Aorta (tissue), 5 donors: ENCODE measurements around the gene SORBS1. TPM values are rescaled to one million over a fixed set of nuclear protein-coding genes. Genes with fewer than 3 reads are reported as not detected.
A peak's percentile ranks its signal among the peaks of the same experiment; 100 is the strongest.

ENCODE experiments used
- ATAC-seq: fragments of 200-7000 bp; cut with Tn5 transposase; one replicate; pipeline ENCODE4 v1.9.1; 2022; ENCODE audit warnings: moderate library complexity; ENCODE audit not compliant: low FRiP score
- DNase-seq, 2 donors: peaks; one replicate each; pipeline ENCODE4 v3.0.0-alpha.2; 2020
- H3K27ac ChIP-seq, 2 donors: one replicate each; pipeline ENCODE4 v1.5.1; 2013; ENCODE audit warnings: low read length in 2 of 2, mild to moderate bottlenecking in 2 of 2, moderate library complexity in 2 of 2, control low read depth in 1 of 2, inconsistent platforms in 1 of 2, low read depth in 1 of 2
- H3K27me3 ChIP-seq, 2 donors: one replicate each; pipeline ENCODE4 v1.6.1; 2013; ENCODE audit warnings: control low read depth in 1 of 2, low read length in 1 of 2, mild to moderate bottlenecking in 1 of 2, moderate library complexity in 1 of 2; ENCODE audit not compliant: insufficient read depth in 2 of 2, control insufficient read depth in 1 of 2
- H3K36me3 ChIP-seq, 2 donors: one replicate each; pipeline ENCODE4 v1.6.1; 2013; ENCODE audit warnings: control low read depth in 1 of 2, low read length in 1 of 2, mild to moderate bottlenecking in 1 of 2; ENCODE audit not compliant: insufficient read depth in 2 of 2, control insufficient read depth in 1 of 2
- H3K4me1 ChIP-seq, 2 donors: one replicate each; pipeline ENCODE4 v1.6.1; 2013; ENCODE audit warnings: low read length in 2 of 2, control low read depth in 1 of 2, mild to moderate bottlenecking in 1 of 2, moderate library complexity in 1 of 2; ENCODE audit not compliant: insufficient read depth in 2 of 2, control insufficient read depth in 1 of 2
- H3K4me3 ChIP-seq, 2 donors: one replicate each; pipeline ENCODE4 v1.5.1; 2013; ENCODE audit warnings: low read length in 2 of 2, control low read depth in 1 of 2, mild to moderate bottlenecking in 1 of 2
- H3K9me3 ChIP-seq: one replicate; pipeline ENCODE4 v1.6.1; 2013; ENCODE audit warnings: mild to moderate bottlenecking, low read length; ENCODE audit not compliant: control insufficient read depth
- WGBS, 2 donors: extraction: QIAGEN DNeasy Blood & Tissue Kit; methylation state at CpG; one replicate each; pipeline ENCODE4 v1.1.7; 2013; 5-methylcytosine and 5-hydroxymethylcytosine counted together
- intact Hi-C, 2 donors: fragments of 100-400 bp; cut with DNase I; formaldehyde crosslinking; loops; one replicate each; pipeline versions ENCODE4 v1.14.2 to v1.15.0; 2022
- polyA plus RNA-seq, 2 donors: library from polyadenylated mRNA; stranded (reverse); fragments of 200-250 nt; gene quantifications; one replicate each; pipeline ENCODE4 v1.2.3, GENCODE V29; 2013
- total RNA-seq, 2 donors: library from RNA; stranded (reverse); fragmentation: NEBNext Ultra II Directional; extraction: Animal tissue kit (Norgen Biotek cat#: 25700); gene quantifications; one replicate each; pipeline ENCODE4 v1.2.1, GENCODE V29; 2021
- donor health status: healthy with polysubstance abuse.
- donor health status: Bipolar disorder and iron deficiency.
- donor health status: DM: no; HTN: no; CAD: no.
- donor health status: DM: no; HTN: no; CAD: no.
- donor health status: DM: yes; HTN: yes; CAD: no.

SORBS1 gene
- total and polyA plus RNA-seq, 4 donors = 371 to 1,478 (median 482) TPM

- DNase-seq (no peak), ATAC-seq (no peak)
- H3K27me3 ChIP-seq = no peaks in the 10 kb centered on the region
- intact Hi-C loops = loop anchor here in 1 of 2 donors (10.0 kb wide), 1 partner anchor 52 kb away; no protein-coding TSS in a partner anchor
- peak overlapping the region; percentile 75 to 95 for H3K27ac ChIP-seq
- no peaks in the 10 kb centered on the region for H3K9me3 ChIP-seq
- H3K36me3 ChIP-seq = peaks cover 0 to 3% of the 10 kb centered on the region in 2 donors
- no peak overlapping the region for H3K4me3 ChIP-seq
- peaks cover 11 to 17% of the 10 kb centered on the region in 2 donors for H3K4me1 ChIP-seq
Observed at GRCh38 chr10:95503001-95503400, 58.2 kb downstream of the SORBS1 start.

- no peak for DNase-seq
- Histone ChIP-seq H3K4me1 (peaks cover 11 to 17% of the 10 kb centered on the region in 2 donors), H3K27me3 (no peaks in the 10 kb centered on the region), H3K27ac (peak overlapping the region; percentile 83 to 95), H3K4me3 (no peak overlapping the region), H3K36me3 (peaks cover 0 to 3% of the 10 kb centered on the region in 2 donors), H3K9me3 (no peaks in the 10 kb centered on the region)
- no peak for ATAC-seq
- 39% methylated on average over 1 of the region's 1 CpG for WGBS, 2 donors
- intact Hi-C loops = loop anchor here in 1 of 2 donors (10.0 kb wide), 1 partner anchor 52 kb away; no protein-coding TSS in a partner anchor
Observed at GRCh38 chr10:95502377-95502776, 58.8 kb downstream of the SORBS1 start.

GRCh38 chr10:95501203-95502094 is 59.7 kb downstream of the SORBS1 start:
- Histone ChIP-seq H3K36me3 (peaks cover 0 to 3% of the 10 kb centered on the region in 2 donors), H3K27me3 (no peaks in the 10 kb centered on the region), H3K9me3 (no peaks in the 10 kb centered on the region), H3K4me1 (peaks cover 11 to 20% of the 10 kb centered on the region in 2 donors), H3K4me3 (no peak overlapping the region), H3K27ac (peak overlapping the region; percentile 72 to 95)
- ATAC-seq (no peak), DNase-seq (no peak)
- intact Hi-C loops = loop anchor here in 1 of 2 donors (10.0 kb wide), 1 partner anchor 53 kb away; no protein-coding TSS in a partner anchor
- 16 to 23% methylated on average over 10 of the region's 10 CpGs for WGBS, 2 donors

- no peak for ATAC-seq
- Histone ChIP-seq H3K4me1 (peaks cover 11 to 23% of the 10 kb centered on the region in 2 donors), H3K36me3 (peaks cover 0 to 3% of the 10 kb centered on the region in 2 donors), H3K27me3 (no peaks in the 10 kb centered on the region), H3K4me3 (no peak overlapping the region), H3K9me3 (no peaks in the 10 kb centered on the region), H3K27ac (peak overlapping the region; percentile 72 to 95)
- WGBS, 2 donors = 53 to 54% methylated on average over 7 of the region's 7 CpGs
- DNase-seq = no peak
- intact Hi-C loops = loop anchor here in 1 of 2 donors (10.0 kb wide), 1 partner anchor 54 kb away; no protein-coding TSS in a partner anchor
Observed at GRCh38 chr10:95500649-95501048, 60.5 kb downstream of the SORBS1 start.

- intact Hi-C loops = loop anchor here in 1 of 2 donors (10.0 kb wide), 1 partner anchor 55 kb away; no protein-coding TSS in a partner anchor
- peak overlapping the region; percentile 32 to 36 for H3K27ac ChIP-seq
- H3K4me3 ChIP-seq = no peak overlapping the region
- H3K36me3 ChIP-seq = peaks cover 0 to 3% of the 10 kb centered on the region in 2 donors
- 46 to 53% methylated on average over 4 of the region's 4 CpGs for WGBS, 2 donors
- H3K9me3 ChIP-seq = no peaks in the 10 kb centered on the region
- DNase-seq = no peak
- no peaks in the 10 kb centered on the region for H3K27me3 ChIP-seq
- ATAC-seq = no peak
- H3K4me1 ChIP-seq = peaks cover 11 to 23% of the 10 kb centered on the region in 2 donors
Observed at GRCh38 chr10:95500097-95500496, 61.1 kb downstream of the SORBS1 start.

- no peak overlapping the region for H3K4me3 ChIP-seq
- WGBS, 2 donors = 34 to 36% methylated on average over 6 of the region's 6 CpGs
- intact Hi-C loops = no loop called here
- ATAC-seq (no peak), DNase-seq (no peak)
- H3K27ac ChIP-seq = peak overlapping the region; percentile 32 to 36
- peaks cover 0 to 3% of the 10 kb centered on the region in 2 donors for H3K36me3 ChIP-seq
- H3K27me3 ChIP-seq = no peaks in the 10 kb centered on the region
- no peaks in the 10 kb centered on the region for H3K9me3 ChIP-seq
- H3K4me1 ChIP-seq = peaks cover 9 to 23% of the 10 kb centered on the region in 2 donors
Observed at GRCh38 chr10:95499482-95499989, 61.6 kb downstream of the SORBS1 start.

GRCh38 chr10:95496951-95497350 is 64.2 kb downstream of the SORBS1 start:
- DNase-seq (no peak), ATAC-seq (no peak)
- no peaks in the 10 kb centered on the region for H3K9me3 ChIP-seq
- peaks cover 0 to 3% of the 10 kb centered on the region in 2 donors for H3K36me3 ChIP-seq
- H3K27me3 ChIP-seq = no peaks in the 10 kb centered on the region
- H3K4me3 ChIP-seq = no peak overlapping the region
- intact Hi-C loops = no loop called here
- H3K4me1 ChIP-seq = peaks cover 7 to 22% of the 10 kb centered on the region in 2 donors
- peak overlapping the region; percentile 85 to 94 for H3K27ac ChIP-seq
- 49 to 53% methylated on average over 4 of the region's 4 CpGs for WGBS, 2 donors

- no peaks in the 10 kb centered on the region for H3K27me3 ChIP-seq
- H3K4me1 ChIP-seq = peaks cover 4 to 22% of the 10 kb centered on the region in 2 donors
- ATAC-seq (no peak), DNase-seq (no peak)
- 59 to 70% methylated on average over 2 of the region's 2 CpGs for WGBS, 2 donors
- peak overlapping the region; percentile 85 to 94 for H3K27ac ChIP-seq
- intact Hi-C loops = no loop called here
- no peaks in the 10 kb centered on the region for H3K9me3 ChIP-seq
- H3K4me3 ChIP-seq = no peak overlapping the region
- peaks cover 0 to 2% of the 10 kb centered on the region in 2 donors for H3K36me3 ChIP-seq
Observed at GRCh38 chr10:95496246-95496911, 64.8 kb downstream of the SORBS1 start.
